Measurements from ENCODE around the gene GIT2. TPM values are rescaled to one million over a fixed set of nuclear protein-coding genes. Genes with fewer than 3 reads are reported as not detected.
"Not testable (repeated sequence)": the region's sequence is repeated elsewhere in the genome, so short reads cannot be mapped to it uniquely, and the experiment has no call there.

GIT2 gene
- total RNA-seq, 1 experiment from 2014 or later, result 36.7 TPM

- Histone ChIP-seq H3K9me3 (ENCODE audit: insufficient read depth, low read depth) (no peaks in the 10 kb centered on the region), H3K9me2 (ENCODE audit: insufficient read depth) (no peaks in the 10 kb centered on the region), H3K4me1 (replicated peaks; ENCODE audit: insufficient read depth) (peaks cover 16% of the 10 kb centered on the region), H3K79me2 (ENCODE audit: low read depth) (peaks cover 21% of the 10 kb centered on the region), H3K4me2 (peak within 1 kb of the TSS; percentile 97), H3F3A (ENCODE audit: insufficient read depth, low read depth) (no peaks in the 10 kb centered on the region), H3K27ac (peak within 1 kb of the TSS; percentile 30; the same call in 1 of the 2 replicates), H2AFZ (peak within 1 kb of the TSS; percentile 95), H3K4me3 (peak within 1 kb of the TSS; percentile 73), H3K36me3 (ENCODE audit: low read depth) (no peaks in the 10 kb centered on the region), H4K20me1 (ENCODE audit: insufficient read depth) (no peaks in the 10 kb centered on the region), H3K27me3 (ENCODE audit: insufficient read depth, low read depth) (no peaks in the 10 kb centered on the region)
- intact Hi-C loops (cut with micrococcal nuclease; ENCODE audit: unreplicated experiment), result loop anchor here (1.0 kb wide), 1 partner anchor 47 kb away; no protein-coding TSS in a partner anchor
- ChIA-PET POLR2A (ENCODE audit: unreplicated experiment) (no interaction called here), CTCF (interaction anchor here (0.6 to 1.5 kb wide), 2 partner anchors 46 to 745 kb away, joined by 4 read pairs; no protein-coding TSS in a partner anchor)
- DNase-seq, result peak; percentile 71 to 76
- TF ChIP-seq EZH2 (IDR thresholded peaks at IDR 0.05; ENCODE audit: low read depth), result no peak
- TF ChIP-seq CTCF (conservative IDR thresholded peaks at IDR 0.05), result peak; percentile 33; the same call in 1 of the 2 replicates
- TSS peak; percentile 38 for BruUV-seq (replicated peaks)
These were observed 96.1 kb downstream of the GIT2 start, which contains the start of gene TCHP for GRCh38 chr12:109899783-109900751. Gene TCHP (plus strand): TSS chr12:109900274. CDS start chr12:109903027, 2,753 bp downstream.

GRCh38 chr12:109899345-109899744 lies 96.8 kb downstream of the GIT2 start:
- CTCF ChIA-PET; BruUV-seq (replicated peaks); H3K27me3 ChIP-seq (ENCODE audit: insufficient read depth, low read depth); H3K36me3 ChIP-seq (ENCODE audit: low read depth); H4K20me1 ChIP-seq (ENCODE audit: insufficient read depth); H3F3A ChIP-seq (ENCODE audit: insufficient read depth, low read depth); intact Hi-C loops (cut with micrococcal nuclease; ENCODE audit: unreplicated experiment); H3K9me2 ChIP-seq (ENCODE audit: insufficient read depth); POLR2A ChIA-PET (ENCODE audit: unreplicated experiment); DNase-seq; H3K9me3 ChIP-seq (ENCODE audit: insufficient read depth, low read depth): not testable (repeated sequence)
- Histone ChIP-seq H3K4me1 (replicated peaks; ENCODE audit: insufficient read depth) (peaks cover 16% of the 10 kb centered on the region), H3K79me2 (ENCODE audit: low read depth) (peaks cover 21% of the 10 kb centered on the region), H2AFZ (peak overlapping the region; percentile 95), H3K27ac (peak overlapping the region; percentile 30; the same call in 1 of the 2 replicates), H3K4me2 (peak overlapping the region; percentile 97), H3K4me3 (peak overlapping the region; percentile 73)

GRCh38 chr12:109897029-109897428 lies 99.1 kb downstream of the GIT2 start:
- POLR2A ChIA-PET (ENCODE audit: unreplicated experiment), result no interaction called here
- Histone ChIP-seq H3K4me1 (replicated peaks; ENCODE audit: insufficient read depth) (peaks cover 16% of the 10 kb centered on the region), H3K27me3 (ENCODE audit: insufficient read depth, low read depth) (no peaks in the 10 kb centered on the region), H4K20me1 (ENCODE audit: insufficient read depth) (no peaks in the 10 kb centered on the region), H2AFZ (no peak overlapping the region), H3K4me3 (no peak overlapping the region), H3K9me2 (ENCODE audit: insufficient read depth) (no peaks in the 10 kb centered on the region), H3K36me3 (ENCODE audit: low read depth) (no peaks in the 10 kb centered on the region), H3K4me2 (no peak overlapping the region), H3K9me3 (ENCODE audit: insufficient read depth, low read depth) (no peaks in the 10 kb centered on the region), H3K79me2 (ENCODE audit: low read depth) (peaks cover 19% of the 10 kb centered on the region), H3K27ac (no peak overlapping the region), H3F3A (ENCODE audit: insufficient read depth, low read depth) (no peaks in the 10 kb centered on the region)
- CTCF ChIA-PET, result no interaction called here
- intact Hi-C loops (cut with micrococcal nuclease; ENCODE audit: unreplicated experiment), result no loop called here
- DNase-seq, result no peak
- TF ChIP-seq EZH2 (IDR thresholded peaks at IDR 0.05; ENCODE audit: low read depth) (no peak), CTCF (conservative IDR thresholded peaks at IDR 0.05) (no peak)
- no TSS peak for BruUV-seq (replicated peaks)
